ENCODE data around the gene ARPC5.

ARPC5 gene

GRCh38 chr1:183592733-183593132, 42.9 kb downstream of the ARPC5 start:
- Mint-ChIP-seq H3K4me3 (no peak overlapping the region), H3K27me3 (ENCODE audit: low read depth) (no peaks in the 10 kb centered on the region), H3K4me1 (ENCODE audit: low read depth) (peaks cover 46% of the 10 kb centered on the region), H3K9me3 (no peaks in the 10 kb centered on the region), H3K36me3 (ENCODE audit: low read depth) (peaks cover 9% of the 10 kb centered on the region), H3K27ac (no peak overlapping the region)

- Mint-ChIP-seq H3K27me3 (ENCODE audit: low read depth) (no peaks in the 10 kb centered on the region), H3K9me3 (no peaks in the 10 kb centered on the region), H3K27ac (peak within 1 kb of the TSS; percentile 79), H3K36me3 (ENCODE audit: low read depth) (peaks cover 16% of the 10 kb centered on the region), H3K4me1 (ENCODE audit: low read depth) (peaks cover 48% of the 10 kb centered on the region), H3K4me3 (peak within 1 kb of the TSS; percentile 82)
Measured at GRCh38 chr1:183590244-183591191, 45.1 kb downstream of the ARPC5 start, which contains the start of gene NCF2. NCF2 (minus strand) TSS chr1:183590459; CDS start chr1:183590329, 130 bp downstream.

- H3K9me3 Mint-ChIP-seq: no peaks in the 10 kb centered on the region
- peak overlapping the region; percentile 82 for H3K4me3 Mint-ChIP-seq
- H3K27me3 Mint-ChIP-seq (ENCODE audit: low read depth): no peaks in the 10 kb centered on the region
- peaks cover 50% of the 10 kb centered on the region for H3K4me1 Mint-ChIP-seq (ENCODE audit: low read depth)
- peaks cover 17% of the 10 kb centered on the region for H3K36me3 Mint-ChIP-seq (ENCODE audit: low read depth)
- H3K27ac Mint-ChIP-seq: peak overlapping the region; percentile 79
Measured at GRCh38 chr1:183589874-183590243, 45.7 kb downstream of the ARPC5 start.

- H3K4me3 Mint-ChIP-seq: peak overlapping the region; percentile 82
Measured at GRCh38 chr1:183589384-183589783, 46.2 kb downstream of the ARPC5 start.

GRCh38 chr1:183588827-183589226, 46.8 kb downstream of the ARPC5 start:
- Mint-ChIP-seq H3K27ac (peak overlapping the region; percentile 79), H3K36me3 (ENCODE audit: low read depth) (peaks cover 20% of the 10 kb centered on the region), H3K9me3 (no peaks in the 10 kb centered on the region), H3K4me3 (peak overlapping the region; percentile 82), H3K27me3 (ENCODE audit: low read depth) (no peaks in the 10 kb centered on the region), H3K4me1 (ENCODE audit: low read depth) (peaks cover 55% of the 10 kb centered on the region)

More at GRCh38 chr1:183589384-183589783, 46.2 kb downstream of the ARPC5 start:
- Mint-ChIP-seq H3K27ac (peak overlapping the region; percentile 79), H3K36me3 (ENCODE audit: low read depth) (peaks cover 19% of the 10 kb centered on the region), H3K9me3 (no peaks in the 10 kb centered on the region), H3K27me3 (ENCODE audit: low read depth) (no peaks in the 10 kb centered on the region), H3K4me1 (ENCODE audit: low read depth) (peaks cover 54% of the 10 kb centered on the region)

DNA sequence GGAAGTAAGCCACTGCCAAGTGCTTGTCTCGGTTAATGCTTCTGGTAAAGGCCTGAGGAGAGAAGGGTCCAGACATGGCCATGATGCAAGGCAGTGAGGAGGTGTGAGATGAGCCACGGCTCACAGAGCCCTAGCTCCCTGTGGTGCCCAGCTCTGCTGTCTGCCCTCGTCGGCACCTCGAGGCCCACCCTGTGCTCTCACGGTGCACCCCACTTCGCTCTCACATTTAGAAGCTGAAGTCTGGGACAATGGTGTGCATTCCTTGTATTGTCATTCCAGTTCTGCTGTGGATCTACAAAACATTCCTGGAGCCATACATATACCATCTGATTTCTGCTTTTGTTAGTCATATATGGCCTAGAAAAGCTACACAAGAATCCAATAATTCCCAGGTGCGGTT, 48.7 kb downstream of the ARPC5 start:
- H3K27me3 Mint-ChIP-seq (ENCODE audit: low read depth): no peaks in the 10 kb centered on the region
- peaks cover 18% of the 10 kb centered on the region for H3K36me3 Mint-ChIP-seq (ENCODE audit: low read depth)
- H3K4me1 Mint-ChIP-seq (ENCODE audit: low read depth): peaks cover 44% of the 10 kb centered on the region
- no peak overlapping the region for H3K27ac Mint-ChIP-seq
- H3K9me3 Mint-ChIP-seq: no peaks in the 10 kb centered on the region
- no peak overlapping the region for H3K4me3 Mint-ChIP-seq

- Mint-ChIP-seq H3K36me3 (ENCODE audit: low read depth) (peaks cover 19% of the 10 kb centered on the region), H3K27me3 (ENCODE audit: low read depth) (no peaks in the 10 kb centered on the region), H3K4me3 (no peak overlapping the region), H3K9me3 (no peaks in the 10 kb centered on the region), H3K27ac (no peak overlapping the region), H3K4me1 (ENCODE audit: low read depth) (peaks cover 43% of the 10 kb centered on the region)
Measured at GRCh38 chr1:183586455-183586854, 49.1 kb downstream of the ARPC5 start.

GRCh38 chr1:183585038-183585437, 50.5 kb downstream of the ARPC5 start:
- Mint-ChIP-seq H3K27me3 (ENCODE audit: low read depth) (no peaks in the 10 kb centered on the region), H3K36me3 (ENCODE audit: low read depth) (peaks cover 19% of the 10 kb centered on the region), H3K27ac (no peak overlapping the region), H3K4me3 (no peak overlapping the region), H3K9me3 (no peaks in the 10 kb centered on the region), H3K4me1 (ENCODE audit: low read depth) (peaks cover 40% of the 10 kb centered on the region)

DNA sequence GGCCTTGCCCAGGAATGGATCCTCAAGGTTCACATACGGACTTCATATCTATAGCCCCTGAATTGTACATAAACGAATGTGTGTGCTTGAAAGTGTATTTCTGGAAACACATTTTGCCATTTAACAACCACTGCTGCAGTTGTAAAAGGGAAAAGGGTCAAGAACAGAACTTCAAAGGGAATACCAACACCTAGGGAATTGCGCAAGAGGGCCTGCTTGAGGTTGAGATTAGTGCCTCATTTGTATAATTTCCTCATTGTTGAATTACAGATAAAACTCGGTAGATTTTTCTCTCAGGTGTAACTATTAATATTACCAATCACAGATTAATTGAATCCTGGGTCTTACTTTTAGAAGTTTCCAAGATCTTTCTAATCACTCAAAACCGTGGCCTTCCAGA, 51.4 kb downstream of the ARPC5 start:
- Mint-ChIP-seq H3K9me3 (no peaks in the 10 kb centered on the region), H3K36me3 (ENCODE audit: low read depth) (peaks cover 17% of the 10 kb centered on the region), H3K4me1 (ENCODE audit: low read depth) (peaks cover 37% of the 10 kb centered on the region), H3K27ac (no peak overlapping the region), H3K27me3 (ENCODE audit: low read depth) (no peaks in the 10 kb centered on the region), H3K4me3 (no peak overlapping the region)

DNA sequence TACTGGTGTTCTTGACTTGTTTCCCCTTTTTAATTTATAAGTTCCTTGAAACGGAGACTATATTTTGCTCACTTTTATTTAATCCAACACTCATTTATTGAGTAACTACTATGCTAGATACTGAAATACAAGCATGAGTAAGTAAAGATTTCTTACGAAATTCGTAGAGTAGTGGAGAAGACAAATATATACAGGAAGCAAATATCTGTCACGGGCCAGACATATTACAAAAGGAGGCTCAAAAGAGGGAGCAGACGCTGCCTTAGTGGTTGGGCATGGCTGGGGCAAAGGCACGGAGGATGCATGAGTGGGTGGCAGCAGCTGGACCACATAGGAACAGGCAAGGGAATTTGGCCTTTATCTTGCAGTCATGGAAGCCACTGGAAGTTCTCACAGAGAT, 52.1 kb downstream of the ARPC5 start:
- no peaks in the 10 kb centered on the region for H3K9me3 Mint-ChIP-seq
- H3K27ac Mint-ChIP-seq: no peak overlapping the region
- no peak overlapping the region for H3K4me3 Mint-ChIP-seq
- peaks cover 31% of the 10 kb centered on the region for H3K4me1 Mint-ChIP-seq (ENCODE audit: low read depth)
- H3K27me3 Mint-ChIP-seq (ENCODE audit: low read depth): no peaks in the 10 kb centered on the region
- H3K36me3 Mint-ChIP-seq (ENCODE audit: low read depth): peaks cover 17% of the 10 kb centered on the region

DNA sequence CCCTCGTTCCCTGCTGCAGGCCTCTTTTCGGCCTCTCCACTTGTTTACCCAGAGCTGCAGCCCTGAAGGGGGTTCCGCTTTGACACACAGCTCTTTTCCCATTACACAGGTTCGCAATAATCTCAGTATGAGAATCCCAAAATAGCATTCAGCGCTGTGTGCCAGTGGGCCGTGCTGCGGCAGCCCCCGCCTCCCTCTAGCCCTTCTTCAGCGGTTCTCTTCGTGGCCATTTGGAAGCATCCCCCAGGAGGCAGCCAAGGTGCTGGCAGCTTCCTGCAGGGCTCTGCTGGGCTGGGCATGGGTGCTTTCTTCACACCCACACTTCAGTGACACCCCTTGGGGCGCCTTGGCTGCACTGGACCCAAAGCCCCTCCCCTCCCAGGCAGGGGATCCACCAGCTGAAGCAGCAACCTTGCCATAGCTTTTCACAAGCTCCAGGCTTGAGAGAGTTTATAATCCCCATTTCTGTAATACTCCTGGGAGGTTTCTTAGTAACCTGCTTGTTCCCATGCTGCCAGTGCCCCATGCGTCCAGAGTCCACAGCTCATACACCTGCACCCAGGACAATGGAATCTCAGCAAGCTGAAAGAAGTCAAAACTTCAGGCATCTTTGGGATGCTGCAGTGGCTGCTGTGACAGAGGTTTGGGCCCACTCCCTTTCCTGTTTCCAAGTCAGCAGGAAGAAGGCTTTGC, 53.4 kb downstream of the ARPC5 start:
- Mint-ChIP-seq H3K9me3 (no peaks in the 10 kb centered on the region), H3K27me3 (ENCODE audit: low read depth) (no peaks in the 10 kb centered on the region), H3K27ac (no peak overlapping the region), H3K36me3 (ENCODE audit: low read depth) (peaks cover 14% of the 10 kb centered on the region), H3K4me1 (ENCODE audit: low read depth) (peaks cover 25% of the 10 kb centered on the region), H3K4me3 (no peak overlapping the region)

- peaks cover 11% of the 10 kb centered on the region for H3K36me3 Mint-ChIP-seq (ENCODE audit: low read depth)
- peaks cover 24% of the 10 kb centered on the region for H3K4me1 Mint-ChIP-seq (ENCODE audit: low read depth)
- H3K27ac Mint-ChIP-seq: peak overlapping the region; percentile 83
- H3K9me3 Mint-ChIP-seq: no peaks in the 10 kb centered on the region
- H3K27me3 Mint-ChIP-seq (ENCODE audit: low read depth): no peaks in the 10 kb centered on the region
- H3K4me3 Mint-ChIP-seq: peak overlapping the region; percentile 62
Measured at GRCh38 chr1:183580281-183580682, 55.3 kb downstream of the ARPC5 start.

DNA sequence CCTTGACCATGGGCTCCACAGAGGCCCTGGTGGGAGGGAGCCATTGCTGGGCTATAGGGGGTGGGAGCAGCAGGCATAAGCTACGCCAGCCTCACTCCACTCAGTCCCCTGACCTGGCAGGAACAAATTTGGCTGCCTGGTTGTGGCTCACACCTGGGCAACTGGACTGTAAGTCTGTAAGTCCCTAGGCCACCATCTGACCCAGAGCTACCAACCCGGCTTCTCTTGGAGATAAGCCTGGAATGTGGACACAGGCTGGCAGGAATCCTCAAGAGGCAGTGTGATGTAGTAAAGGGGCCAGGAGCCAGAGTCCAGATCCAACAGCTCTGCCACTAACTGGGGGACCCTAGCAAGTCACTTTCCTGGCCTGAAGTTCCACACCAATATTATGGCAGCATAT, 56.7 kb downstream of the ARPC5 start:
- H3K4me1 Mint-ChIP-seq (ENCODE audit: low read depth): peaks cover 16% of the 10 kb centered on the region
- no peak overlapping the region for H3K27ac Mint-ChIP-seq
- no peak overlapping the region for H3K4me3 Mint-ChIP-seq
- H3K9me3 Mint-ChIP-seq: no peaks in the 10 kb centered on the region
- H3K36me3 Mint-ChIP-seq (ENCODE audit: low read depth): peaks cover 12% of the 10 kb centered on the region
- H3K27me3 Mint-ChIP-seq (ENCODE audit: low read depth): no peaks in the 10 kb centered on the region

- H3K27ac Mint-ChIP-seq: no peak overlapping the region
- no peaks in the 10 kb centered on the region for H3K9me3 Mint-ChIP-seq
- peaks cover 16% of the 10 kb centered on the region for H3K4me1 Mint-ChIP-seq (ENCODE audit: low read depth)
- no peaks in the 10 kb centered on the region for H3K27me3 Mint-ChIP-seq (ENCODE audit: low read depth)
- no peak overlapping the region for H3K4me3 Mint-ChIP-seq
- peaks cover 15% of the 10 kb centered on the region for H3K36me3 Mint-ChIP-seq (ENCODE audit: low read depth)
Measured at GRCh38 chr1:183577897-183578465, 57.6 kb downstream of the ARPC5 start.

All from T-helper 1 cell treated with Interleukin-12 subunit alpha and Interleukin-12 subunit beta and Interleukin-4 antibody, amounts not matched to agents 30 μg/mL and 1 μg/mL, for 36 hours (primary cell).